A673 (cell line): ENCODE measurements around the gene EHMT1.

Experiments
- CTCF ChIP-seq: fragments of 300-800, 200-600 bp; sonication (generic); conservative IDR thresholded peaks from 2 replicates; pipeline ENCODE4 v1.5.1; 2017; ENCODE audit warnings: low read depth, mild to moderate bottlenecking, antibody characterized with exemption, low read length, moderate library complexity, mixed read lengths
- EZH2 ChIP-seq: fragments of 200-600 bp; sonication (generic); IDR thresholded peaks from 2 replicates; pipeline ENCODE4 v1.6.1; 2017; ENCODE audit warnings: borderline replicate concordance, low read depth, mild to moderate bottlenecking, mixed read lengths, antibody characterized with exemption, low read length; ENCODE audit not compliant: poor library complexity, severe bottlenecking

- no peak for TF ChIP-seq CTCF
- no peak for TF ChIP-seq EZH2
Observed at GRCh38 chr9:137843355-137843754, 224.6 kb downstream of the EHMT1 start.
